Astrocyte (in vitro differentiated cells and primary cell): ENCODE measurements around the gene SMIM5. TPM values are rescaled to one million over a fixed set of nuclear protein-coding genes. Genes with fewer than 3 reads are reported as not detected.

ENCODE experiments used
- DNase-seq: peaks from one replicate; pipeline ENCODE4 v3.0.0-alpha.2; 2010; ENCODE audit warnings: low read depth
- FAIRE-seq: peaks from 2 replicates; lab custom pipeline; 2011; peaks lifted over from hg19 to GRCh38; lab: Jason Lieb, UNC
- H2AFZ ChIP-seq: 2 replicates; pipeline ENCODE4 v1.6.0; 2012; ENCODE audit warnings: low read depth, low read length, inconsistent platforms
- H3K27ac ChIP-seq: 2 replicates; pipeline ENCODE4 v1.5.1; 2011; ENCODE audit warnings: low read depth, low read length, inconsistent platforms
- H3K27me3 ChIP-seq: 2 replicates; pipeline ENCODE4 v1.6.0; 2011; ENCODE audit warnings: low read length, inconsistent platforms; ENCODE audit not compliant: insufficient read depth
- H3K36me3 ChIP-seq: 2 replicates; pipeline ENCODE4 v1.5.1; 2011; ENCODE audit warnings: low read length, inconsistent platforms; ENCODE audit not compliant: insufficient read depth
- H3K4me1 ChIP-seq: 2 replicates; pipeline ENCODE4 v1.5.1; 2011; ENCODE audit warnings: low read length, inconsistent platforms; ENCODE audit not compliant: insufficient read depth
- H3K4me2 ChIP-seq: 2 replicates; pipeline ENCODE4 v1.6.0; 2012; ENCODE audit warnings: low read length, inconsistent platforms
- H3K4me3 ChIP-seq: 2 replicates; pipeline ENCODE4 v1.5.1; 2011; ENCODE audit warnings: low read depth, mild to moderate bottlenecking, low read length, inconsistent platforms; ENCODE audit not compliant: insufficient read depth
- H3K79me2 ChIP-seq: 2 replicates; pipeline ENCODE4 v1.6.0; 2012; ENCODE audit warnings: mild to moderate bottlenecking, low read length, inconsistent platforms; ENCODE audit not compliant: insufficient read depth
- H3K9ac ChIP-seq: 2 replicates; pipeline ENCODE4 v1.6.0; 2012; ENCODE audit warnings: mild to moderate bottlenecking, low read length, inconsistent platforms
- H3K9me3 ChIP-seq: 2 replicates; pipeline ENCODE4 v1.5.1; 2012; ENCODE audit warnings: low read depth, mild to moderate bottlenecking, low read length, inconsistent platforms; ENCODE audit not compliant: insufficient read depth
- H4K20me1 ChIP-seq: 2 replicates; pipeline ENCODE4 v1.6.0; 2012; ENCODE audit warnings: low read length, inconsistent platforms; ENCODE audit not compliant: insufficient read depth
- H3K27ac Mint-ChIP-seq: one replicate; pipeline ENCODE4 v1.8.0; 2021; ENCODE audit warnings: mild to moderate bottlenecking, mixed read lengths; ENCODE audit not compliant: unreplicated experiment
- H3K27me3 Mint-ChIP-seq: one replicate; pipeline ENCODE4 v1.8.0; 2021; ENCODE audit warnings: low read depth, mixed read lengths; ENCODE audit not compliant: unreplicated experiment
- H3K36me3 Mint-ChIP-seq: one replicate; pipeline ENCODE4 v1.8.0; 2021; ENCODE audit warnings: low read depth, mixed read lengths; ENCODE audit not compliant: unreplicated experiment
- H3K4me1 Mint-ChIP-seq: one replicate; pipeline ENCODE4 v1.8.0; 2021; ENCODE audit warnings: low read depth, mixed read lengths; ENCODE audit not compliant: unreplicated experiment
- H3K4me3 Mint-ChIP-seq: one replicate; pipeline ENCODE4 v1.8.0; 2021; ENCODE audit warnings: mild to moderate bottlenecking, moderate library complexity, mixed read lengths; ENCODE audit not compliant: unreplicated experiment
- H3K9me3 Mint-ChIP-seq: one replicate; pipeline ENCODE4 v1.8.0; 2021; ENCODE audit warnings: mild to moderate bottlenecking, mixed read lengths; ENCODE audit not compliant: unreplicated experiment
- EZH2 ChIP-seq: IDR thresholded peaks from 2 replicates; pipeline ENCODE4 v1.6.1; 2012; ENCODE audit warnings: mild to moderate bottlenecking, low read length, inconsistent platforms; ENCODE audit not compliant: insufficient read depth
- total RNA-seq: library from RNA; stranded (reverse); gene quantifications from 2 replicates; pipeline ENCODE4 v1.2.1, GENCODE V29; 2021
- TF ChIP-seq, protein P1 (sequence below): IDR thresholded peaks from 2 replicates; pipeline ENCODE4 v1.5.1; 2011; ENCODE audit warnings: low read depth, mild to moderate bottlenecking, inconsistent platforms, low read length, moderate library complexity; ENCODE audit not compliant: insufficient read depth

SMIM5 gene
- total RNA-seq, 1 donor from 2014 or later: 0.07 TPM

DNA sequence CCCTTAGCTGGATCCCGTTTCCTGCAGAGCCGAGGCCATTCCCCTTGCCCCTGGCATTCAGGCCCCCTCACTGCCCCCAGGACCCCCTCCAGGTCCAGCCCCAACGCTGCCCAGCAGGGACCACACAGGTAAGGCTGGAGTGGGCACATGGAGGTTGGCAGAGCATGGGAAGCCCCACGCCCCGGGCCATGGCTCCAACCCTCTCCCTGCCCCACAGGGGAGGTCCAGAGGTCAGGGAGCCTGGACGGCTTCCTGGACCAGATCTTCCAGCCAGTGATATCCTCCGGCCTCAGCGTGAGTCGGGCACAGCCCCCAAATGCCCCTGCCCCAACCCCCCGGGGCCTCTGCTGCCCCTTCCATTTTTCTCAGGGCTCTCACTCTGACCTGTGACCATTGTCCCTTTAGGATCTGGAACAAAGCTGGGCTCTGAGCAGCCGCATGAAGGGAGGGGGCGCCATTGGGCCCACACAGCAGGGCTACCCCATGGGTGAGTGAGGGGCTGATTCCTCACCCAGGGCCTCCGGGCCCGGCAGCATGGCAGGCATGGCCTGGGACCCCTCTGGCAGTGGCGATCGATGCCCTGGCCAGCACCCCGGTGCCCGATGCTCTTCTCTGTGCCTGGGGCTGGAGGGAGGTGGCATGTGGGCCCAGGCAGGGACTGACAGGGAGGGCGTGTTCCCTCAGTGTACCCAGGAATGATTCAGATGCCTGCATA lies 18.5 kb upstream of the SMIM5 start:
- Mint-ChIP-seq H3K9me3 (no peaks in the 10 kb centered on the region), H3K4me1 (no peaks in the 10 kb centered on the region), H3K27ac (no peak overlapping the region), H3K27me3 (peaks cover 24% of the 10 kb centered on the region), H3K36me3 (no peaks in the 10 kb centered on the region), H3K4me3 (no peak overlapping the region)
- H3K9ac ChIP-seq: no peak overlapping the region
- no peak overlapping the region for H3K27ac ChIP-seq
- H4K20me1 ChIP-seq: no peaks in the 10 kb centered on the region
- no peaks in the 10 kb centered on the region for H3K79me2 ChIP-seq
- H3K4me1 ChIP-seq: no peaks in the 10 kb centered on the region
- H3K4me2 ChIP-seq: no peak overlapping the region
- H3K4me3 ChIP-seq: no peak overlapping the region
- H2AFZ ChIP-seq: no peak overlapping the region
- no peaks in the 10 kb centered on the region for H3K36me3 ChIP-seq
- FAIRE-seq (no peak), DNase-seq (no peak)
- TF ChIP-seq, protein P1, sequence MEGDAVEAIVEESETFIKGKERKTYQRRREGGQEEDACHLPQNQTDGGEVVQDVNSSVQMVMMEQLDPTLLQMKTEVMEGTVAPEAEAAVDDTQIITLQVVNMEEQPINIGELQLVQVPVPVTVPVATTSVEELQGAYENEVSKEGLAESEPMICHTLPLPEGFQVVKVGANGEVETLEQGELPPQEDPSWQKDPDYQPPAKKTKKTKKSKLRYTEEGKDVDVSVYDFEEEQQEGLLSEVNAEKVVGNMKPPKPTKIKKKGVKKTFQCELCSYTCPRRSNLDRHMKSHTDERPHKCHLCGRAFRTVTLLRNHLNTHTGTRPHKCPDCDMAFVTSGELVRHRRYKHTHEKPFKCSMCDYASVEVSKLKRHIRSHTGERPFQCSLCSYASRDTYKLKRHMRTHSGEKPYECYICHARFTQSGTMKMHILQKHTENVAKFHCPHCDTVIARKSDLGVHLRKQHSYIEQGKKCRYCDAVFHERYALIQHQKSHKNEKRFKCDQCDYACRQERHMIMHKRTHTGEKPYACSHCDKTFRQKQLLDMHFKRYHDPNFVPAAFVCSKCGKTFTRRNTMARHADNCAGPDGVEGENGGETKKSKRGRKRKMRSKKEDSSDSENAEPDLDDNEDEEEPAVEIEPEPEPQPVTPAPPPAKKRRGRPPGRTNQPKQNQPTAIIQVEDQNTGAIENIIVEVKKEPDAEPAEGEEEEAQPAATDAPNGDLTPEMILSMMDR: no peak
- TF ChIP-seq EZH2: no peak
- no peaks in the 10 kb centered on the region for H3K27me3 ChIP-seq
- H3K9me3 ChIP-seq: no peaks in the 10 kb centered on the region

DNA sequence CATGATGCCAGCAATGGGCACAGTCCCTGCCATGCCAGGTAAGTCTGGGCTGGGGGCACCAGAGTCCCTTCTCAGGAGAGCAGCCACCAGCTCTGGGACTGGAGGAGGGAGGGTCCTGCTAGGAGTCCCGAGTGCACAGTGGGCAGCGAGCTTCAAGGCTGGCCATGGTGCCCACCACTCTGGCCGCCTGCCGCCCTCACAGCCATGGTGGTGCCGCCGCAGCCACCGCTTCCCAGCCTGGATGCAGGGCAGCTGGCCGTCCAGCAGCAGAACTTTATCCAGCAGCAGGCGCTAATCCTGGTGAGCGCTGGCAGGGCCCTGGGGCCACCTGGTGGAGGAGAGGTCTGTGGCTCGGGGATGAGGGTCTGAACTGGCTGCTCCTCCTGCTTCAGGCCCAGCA lies 17.9 kb upstream of the SMIM5 start:
- DNase-seq (no peak), FAIRE-seq (no peak)
- Mint-ChIP-seq H3K4me1 (no peaks in the 10 kb centered on the region), H3K36me3 (no peaks in the 10 kb centered on the region), H3K4me3 (no peak overlapping the region), H3K9me3 (no peaks in the 10 kb centered on the region), H3K27ac (no peak overlapping the region), H3K27me3 (peaks cover 26% of the 10 kb centered on the region)
- Histone ChIP-seq H3K9me3 (no peaks in the 10 kb centered on the region), H3K36me3 (no peaks in the 10 kb centered on the region), H3K4me3 (no peak overlapping the region), H3K4me2 (no peak overlapping the region), H2AFZ (no peak overlapping the region), H3K4me1 (no peaks in the 10 kb centered on the region), H3K9ac (no peak overlapping the region), H3K27me3 (no peaks in the 10 kb centered on the region), H3K79me2 (no peaks in the 10 kb centered on the region), H4K20me1 (no peaks in the 10 kb centered on the region), H3K27ac (no peak overlapping the region)
- TF ChIP-seq, protein P1: no peak
- TF ChIP-seq EZH2: no peak

- FAIRE-seq: no peak
- Mint-ChIP-seq H3K4me1 (no peaks in the 10 kb centered on the region), H3K36me3 (no peaks in the 10 kb centered on the region)
Observed at GRCh38 chr17:75616521-75617122, 16.6 kb upstream of the SMIM5 start.

More at GRCh38 chr17:75616521-75617122, 16.6 kb upstream of the SMIM5 start:
- Histone ChIP-seq H3K9ac (no peak overlapping the region), H3K4me3 (no peak overlapping the region), H3K9me3 (no peaks in the 10 kb centered on the region), H3K27ac (no peak overlapping the region), H3K4me1 (no peaks in the 10 kb centered on the region), H2AFZ (no peak overlapping the region), H3K36me3 (no peaks in the 10 kb centered on the region), H4K20me1 (no peaks in the 10 kb centered on the region), H3K79me2 (no peaks in the 10 kb centered on the region), H3K4me2 (no peak overlapping the region), H3K27me3 (no peaks in the 10 kb centered on the region)
- TF ChIP-seq, protein P1: no peak
- Mint-ChIP-seq H3K27ac (no peak overlapping the region), H3K4me3 (no peak overlapping the region), H3K27me3 (peaks cover 26% of the 10 kb centered on the region), H3K9me3 (no peaks in the 10 kb centered on the region)
- no peak for DNase-seq
